ENCODE results near the gene OR6X1. TPM values are rescaled to one million over a fixed set of nuclear protein-coding genes. Genes with fewer than 3 reads are reported as not detected.

Gene OR6X1
- total and polyA plus RNA-seq, 9 of the 15 experiments (the other 6 are each of a cell fraction or from before 2014, with no cell fraction given): not detected

- TF ChIP-seq, protein P1, sequence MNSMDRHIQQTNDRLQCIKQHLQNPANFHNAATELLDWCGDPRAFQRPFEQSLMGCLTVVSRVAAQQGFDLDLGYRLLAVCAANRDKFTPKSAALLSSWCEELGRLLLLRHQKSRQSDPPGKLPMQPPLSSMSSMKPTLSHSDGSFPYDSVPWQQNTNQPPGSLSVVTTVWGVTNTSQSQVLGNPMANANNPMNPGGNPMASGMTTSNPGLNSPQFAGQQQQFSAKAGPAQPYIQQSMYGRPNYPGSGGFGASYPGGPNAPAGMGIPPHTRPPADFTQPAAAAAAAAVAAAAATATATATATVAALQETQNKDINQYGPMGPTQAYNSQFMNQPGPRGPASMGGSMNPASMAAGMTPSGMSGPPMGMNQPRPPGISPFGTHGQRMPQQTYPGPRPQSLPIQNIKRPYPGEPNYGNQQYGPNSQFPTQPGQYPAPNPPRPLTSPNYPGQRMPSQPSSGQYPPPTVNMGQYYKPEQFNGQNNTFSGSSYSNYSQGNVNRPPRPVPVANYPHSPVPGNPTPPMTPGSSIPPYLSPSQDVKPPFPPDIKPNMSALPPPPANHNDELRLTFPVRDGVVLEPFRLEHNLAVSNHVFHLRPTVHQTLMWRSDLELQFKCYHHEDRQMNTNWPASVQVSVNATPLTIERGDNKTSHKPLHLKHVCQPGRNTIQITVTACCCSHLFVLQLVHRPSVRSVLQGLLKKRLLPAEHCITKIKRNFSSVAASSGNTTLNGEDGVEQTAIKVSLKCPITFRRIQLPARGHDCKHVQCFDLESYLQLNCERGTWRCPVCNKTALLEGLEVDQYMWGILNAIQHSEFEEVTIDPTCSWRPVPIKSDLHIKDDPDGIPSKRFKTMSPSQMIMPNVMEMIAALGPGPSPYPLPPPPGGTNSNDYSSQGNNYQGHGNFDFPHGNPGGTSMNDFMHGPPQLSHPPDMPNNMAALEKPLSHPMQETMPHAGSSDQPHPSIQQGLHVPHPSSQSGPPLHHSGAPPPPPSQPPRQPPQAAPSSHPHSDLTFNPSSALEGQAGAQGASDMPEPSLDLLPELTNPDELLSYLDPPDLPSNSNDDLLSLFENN (IDR thresholded peaks at IDR 0.05; ENCODE audit: low read depth in 2 of 2, low read length in 2 of 2): no peak
- TF ChIP-seq CEBPZ (IDR thresholded peaks at IDR 0.05; ENCODE audit: borderline replicate concordance, low read depth, low read length) (no peak), ZNF79 (CRISPR knock-in tag; IDR thresholded peaks at IDR 0.05; ENCODE audit: low read depth) (no peak), MIER1 (IDR thresholded peaks at IDR 0.05; ENCODE audit: low read depth) (no peak), ZNF324 (CRISPR knock-in tag; IDR thresholded peaks at IDR 0.05) (no peak), SMARCC2 (IDR thresholded peaks at IDR 0.05; ENCODE audit: low read depth) (no peak), ZNF316 (IDR thresholded peaks at IDR 0.05) (no peak), ZNF24 (IDR thresholded peaks at IDR 0.05) (no peak), ZFP91 (CRISPR knock-in tag; IDR thresholded peaks at IDR 0.05) (no peak), HMG20B (CRISPR knock-in tag; IDR thresholded peaks at IDR 0.05) (no peak)
- TF ChIP-seq, protein P2, sequence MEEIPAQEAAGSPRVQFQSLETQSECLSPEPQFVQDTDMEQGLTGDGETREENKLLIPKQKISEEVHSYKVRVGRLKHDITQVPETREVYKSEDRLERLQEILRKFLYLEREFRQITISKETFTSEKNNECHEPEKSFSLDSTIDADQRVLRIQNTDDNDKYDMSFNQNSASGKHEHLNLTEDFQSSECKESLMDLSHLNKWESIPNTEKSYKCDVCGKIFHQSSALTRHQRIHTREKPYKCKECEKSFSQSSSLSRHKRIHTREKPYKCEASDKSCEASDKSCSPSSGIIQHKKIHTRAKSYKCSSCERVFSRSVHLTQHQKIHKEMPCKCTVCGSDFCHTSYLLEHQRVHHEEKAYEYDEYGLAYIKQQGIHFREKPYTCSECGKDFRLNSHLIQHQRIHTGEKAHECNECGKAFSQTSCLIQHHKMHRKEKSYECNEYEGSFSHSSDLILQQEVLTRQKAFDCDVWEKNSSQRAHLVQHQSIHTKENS (CRISPR knock-in tag; IDR thresholded peaks at IDR 0.05): no peak
- TF ChIP-seq, protein P3, sequence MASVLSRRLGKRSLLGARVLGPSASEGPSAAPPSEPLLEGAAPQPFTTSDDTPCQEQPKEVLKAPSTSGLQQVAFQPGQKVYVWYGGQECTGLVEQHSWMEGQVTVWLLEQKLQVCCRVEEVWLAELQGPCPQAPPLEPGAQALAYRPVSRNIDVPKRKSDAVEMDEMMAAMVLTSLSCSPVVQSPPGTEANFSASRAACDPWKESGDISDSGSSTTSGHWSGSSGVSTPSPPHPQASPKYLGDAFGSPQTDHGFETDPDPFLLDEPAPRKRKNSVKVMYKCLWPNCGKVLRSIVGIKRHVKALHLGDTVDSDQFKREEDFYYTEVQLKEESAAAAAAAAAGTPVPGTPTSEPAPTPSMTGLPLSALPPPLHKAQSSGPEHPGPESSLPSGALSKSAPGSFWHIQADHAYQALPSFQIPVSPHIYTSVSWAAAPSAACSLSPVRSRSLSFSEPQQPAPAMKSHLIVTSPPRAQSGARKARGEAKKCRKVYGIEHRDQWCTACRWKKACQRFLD (CRISPR knock-in tag; IDR thresholded peaks at IDR 0.05): no peak
- TF ChIP-seq, protein P4, sequence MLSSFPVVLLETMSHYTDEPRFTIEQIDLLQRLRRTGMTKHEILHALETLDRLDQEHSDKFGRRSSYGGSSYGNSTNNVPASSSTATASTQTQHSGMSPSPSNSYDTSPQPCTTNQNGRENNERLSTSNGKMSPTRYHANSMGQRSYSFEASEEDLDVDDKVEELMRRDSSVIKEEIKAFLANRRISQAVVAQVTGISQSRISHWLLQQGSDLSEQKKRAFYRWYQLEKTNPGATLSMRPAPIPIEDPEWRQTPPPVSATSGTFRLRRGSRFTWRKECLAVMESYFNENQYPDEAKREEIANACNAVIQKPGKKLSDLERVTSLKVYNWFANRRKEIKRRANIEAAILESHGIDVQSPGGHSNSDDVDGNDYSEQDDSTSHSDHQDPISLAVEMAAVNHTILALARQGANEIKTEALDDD (IDR thresholded peaks at IDR 0.05): no peak
Observed at GRCh38 chr11:123741159-123742030, 12.9 kb downstream of the OR6X1 start, which contains the start of gene ZNF202 (continued).

Data from K562 (cell line).